GM18502 (cell line): ENCODE data around the gene RSPO1.

Source experiments
- ATAC-seq: cut with Tn5 transposase; IDR thresholded peaks from one replicate; pipeline ENCODE4 v1.9.1; 2021; ENCODE audit warnings: mild to moderate bottlenecking; ENCODE audit not compliant: unreplicated experiment, poor library complexity

Gene RSPO1

GRCh38 chr1:37575692-37576091 is 59.0 kb downstream of the RSPO1 start:
- no peak for ATAC-seq

DNA sequence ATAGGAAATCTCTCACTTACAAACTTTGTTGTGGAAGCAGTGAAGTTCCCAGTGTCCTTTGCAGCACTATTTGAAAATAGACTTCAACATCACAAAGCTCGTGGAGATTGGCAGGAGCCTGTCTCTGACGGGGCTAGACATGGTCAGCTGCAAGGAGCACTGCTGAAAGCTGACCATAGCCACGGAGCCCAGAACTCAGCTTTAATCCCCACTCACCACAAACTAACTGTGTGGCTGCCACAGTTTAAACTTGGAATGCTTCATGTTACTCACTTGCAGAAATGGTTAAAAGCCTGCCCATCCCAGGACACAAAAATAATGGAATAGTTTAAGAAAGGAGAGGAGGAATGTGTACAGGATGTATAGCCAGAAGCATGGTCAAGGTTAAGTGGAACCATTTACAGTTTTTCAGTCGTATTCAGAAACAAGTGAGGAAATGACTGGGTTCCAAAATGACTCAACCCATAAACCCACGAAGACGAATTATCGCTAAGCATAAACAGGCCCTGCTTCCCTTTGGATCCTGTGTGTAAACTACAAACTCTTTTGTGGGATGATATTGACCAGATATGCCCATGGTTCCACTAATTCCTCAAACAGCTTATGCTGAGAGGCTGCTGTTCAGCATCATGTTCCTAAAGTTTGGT is 59.7 kb downstream of the RSPO1 start:
- no peak for ATAC-seq

- no peak for ATAC-seq
Observed at GRCh38 chr1:37570528-37571334, 64.0 kb downstream of the RSPO1 start.

DNA sequence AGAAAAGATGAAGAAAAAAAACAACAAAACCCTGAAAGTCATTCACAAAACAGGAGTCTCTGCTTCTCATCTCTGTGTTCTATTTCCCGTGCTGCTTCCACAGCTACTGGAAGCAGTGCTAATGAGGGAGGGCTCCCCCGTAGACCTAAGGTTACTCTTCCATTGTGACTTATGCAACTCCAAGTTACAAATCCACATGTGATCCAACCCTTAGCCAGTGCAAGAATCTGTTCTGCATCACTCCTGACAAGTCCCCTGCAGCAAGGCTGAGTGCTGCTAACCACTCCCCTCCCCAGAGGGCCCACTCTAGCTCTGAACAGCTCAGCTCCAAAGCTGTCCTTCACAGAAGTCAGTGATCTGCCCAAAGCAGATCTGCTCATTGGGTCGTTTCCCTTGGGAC is 67.7 kb downstream of the RSPO1 start:
- ATAC-seq: no peak

GRCh38 chr1:37564892-37565291 is 69.8 kb downstream of the RSPO1 start:
- ATAC-seq: no peak

DNA sequence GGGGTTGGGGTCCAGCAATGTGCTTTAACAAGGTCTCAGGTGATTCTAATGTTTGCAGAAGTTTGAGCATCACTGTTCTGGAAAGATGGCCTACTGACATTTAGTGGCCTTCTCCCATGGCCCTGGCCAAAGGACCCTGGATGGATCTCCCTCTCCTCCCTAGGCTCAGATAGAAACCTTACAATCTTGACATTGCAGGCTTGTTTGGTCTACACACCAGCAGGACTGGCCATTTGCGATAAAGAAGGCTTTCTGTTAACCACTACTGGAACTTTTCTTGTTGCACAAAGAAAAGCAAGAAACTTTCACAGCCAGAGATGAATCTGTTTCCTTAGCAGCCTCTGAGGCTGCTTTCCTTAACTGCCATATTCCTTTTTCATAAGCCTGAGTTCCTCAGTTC is 71.7 kb downstream of the RSPO1 start:
- ATAC-seq: no peak
